K562 (cell line): ENCODE results near the gene CPSF4L. TPM values are rescaled to one million over a fixed set of nuclear protein-coding genes. Genes with fewer than 3 reads are reported as not detected.

Experiments used
- AFF1 ChIP-seq, 2 experiments: fragments of 450-650 bp; IDR thresholded peaks; 2 replicates each; pipeline ENCODE4 v1.6.1; 2018; ENCODE audit warnings: mild to moderate bottlenecking in 2 of 2, low read depth in 1 of 2; ENCODE audit not compliant: partially characterized antibody in 2 of 2
- ATF3 ChIP-seq, 2 experiments: fragments of 450-650 bp in 1 of 2; sonication (generic) in 1 of 2; formaldehyde crosslinking in 1 of 2; IDR thresholded peaks in 1 of 2; conservative IDR thresholded peaks in 1 of 2; 2 replicates each; pipeline versions ENCODE4 v1.6.1 to v1.8.1; 2016 to 2023; ENCODE audit warnings: mild to moderate bottlenecking in 2 of 2, moderate library complexity in 2 of 2, inconsistent platforms in 1 of 2, missing genetic modification reagents in 1 of 2
- HDAC6 ChIP-seq: IDR thresholded peaks from 2 replicates; pipeline ENCODE4 v1.6.1; 2012; ENCODE audit warnings: low read depth, mild to moderate bottlenecking, control low read depth, inconsistent platforms, low read length, moderate library complexity
- KAT2B ChIP-seq: IDR thresholded peaks from one replicate; pipeline ENCODE4 v1.6.1; 2012; ENCODE audit warnings: low read depth, mild to moderate bottlenecking, control low read depth, inconsistent platforms, low read length, moderate library complexity
- KAT7 ChIP-seq: sonication (generic); formaldehyde crosslinking; IDR thresholded peaks from 2 replicates; pipeline ENCODE4 v1.8.0; 2022; ENCODE audit warnings: missing genetic modification reagents, mild to moderate bottlenecking, borderline replicate concordance
- PATZ1 ChIP-seq: fragments of 250-450 bp; sonication (Bioruptor Pico); IDR thresholded peaks from 2 replicates; pipeline ENCODE4 v1.5.0; 2020; ENCODE audit warnings: mild to moderate bottlenecking, borderline replicate concordance
- PRMT5 ChIP-seq: sonication (generic); formaldehyde crosslinking; IDR thresholded peaks from 2 replicates; pipeline ENCODE4 v1.5.0; 2020; ENCODE audit warnings: missing genetic modification reagents
- PTRF ChIP-seq: fragments of 450-650 bp; IDR thresholded peaks from 2 replicates; pipeline ENCODE4 v1.6.1; 2016; ENCODE audit warnings: mild to moderate bottlenecking, missing genetic modification characterization, missing compliant biosample characterization
- SNAPC5 ChIP-seq: fragments of 250-450 bp; sonication (Bioruptor Pico); IDR thresholded peaks from 2 replicates; pipeline ENCODE4 v1.8.0; 2021; ENCODE audit warnings: moderate library complexity, mild to moderate bottlenecking, inconsistent platforms
- TAF9B ChIP-seq: fragments of 450-650 bp; IDR thresholded peaks from 2 replicates; pipeline ENCODE4 v1.6.1; 2018; ENCODE audit warnings: mild to moderate bottlenecking; ENCODE audit not compliant: partially characterized antibody
- TFE3 ChIP-seq: fragments of 450-650 bp; formaldehyde crosslinking; IDR thresholded peaks from 2 replicates; pipeline ENCODE4 v1.4.0; 2020; ENCODE audit warnings: mild to moderate bottlenecking, mixed read lengths
- ZC3H8 ChIP-seq: fragments of 450-650 bp; IDR thresholded peaks from 2 replicates; pipeline ENCODE4 v1.6.1; 2017
- ZFX ChIP-seq: sonication (generic); formaldehyde crosslinking; IDR thresholded peaks from 2 replicates; pipeline ENCODE4 v1.8.0; 2022; ENCODE audit warnings: mild to moderate bottlenecking, missing genetic modification reagents, moderate library complexity
- ZNF133 ChIP-seq: fragments of 250-450 bp; sonication (Bioruptor Pico); IDR thresholded peaks from 2 replicates; pipeline ENCODE4 v1.4.0; 2020; ENCODE audit warnings: mild to moderate bottlenecking
- ZNF174 ChIP-seq: fragments of 250-450 bp; sonication (Bioruptor Pico); IDR thresholded peaks from 2 replicates; pipeline ENCODE4 v1.4.0; 2020; ENCODE audit warnings: mild to moderate bottlenecking
- ZNF277 ChIP-seq: fragments of 250-450 bp; sonication (Bioruptor Pico); IDR thresholded peaks from 2 replicates; pipeline ENCODE4 v1.8.0; 2022; ENCODE audit warnings: inconsistent platforms, mild to moderate bottlenecking, moderate library complexity, borderline replicate concordance
- ZNF583 ChIP-seq: fragments of 250-450 bp; sonication (Bioruptor Pico); IDR thresholded peaks from 2 replicates; pipeline ENCODE4 v1.4.0; 2020
- ZNF764 ChIP-seq: fragments of 250-450 bp; sonication (Bioruptor Pico); IDR thresholded peaks from 2 replicates; pipeline ENCODE4 v1.4.0; 2020; ENCODE audit warnings: low read depth, mild to moderate bottlenecking, moderate library complexity
- polyA plus RNA-seq, 8 experiments: library from polyadenylated mRNA; depleted of rRNA in 4 of 8; stranded (reverse) in 5 of 8; unstranded in 3 of 8; fragments of >200 nt; fragmentation: Nextera tagmentation in 2 of 8; fragmentation: Illumina TruSeq in 1 of 8; extraction: Ambion mirVana in 2 of 8; extraction: Trizol in 1 of 8; gene quantifications; 2 replicates each; pipeline versions ENCODE4 v1.2.1 to v1.2.3, GENCODE V29; 2011 to 2014; ENCODE audit warnings: inconsistent platforms in 1 of 8, missing spikeins in 1 of 8
- total RNA-seq, 7 experiments: library from RNA; depleted of rRNA in 6 of 7; stranded (reverse); fragments of >200 nt in 6 of 7; fragmentation: Illumina TruSeq in 2 of 7; extraction: Trizol in 2 of 7; gene quantifications; 2 replicates each; pipeline versions ENCODE4 v1.2.1 to v1.2.3, GENCODE V29; 2011 to 2021; ENCODE audit warnings: low replicate concordance in 1 of 7

The CPSF4L gene
- total and polyA plus RNA-seq, 9 of the 15 experiments (the other 6 are each of a cell fraction or from before 2014, with no cell fraction given) = not detected

- no peak for TF ChIP-seq PATZ1 (CRISPR knock-in tag)
- TF ChIP-seq TAF9B = peak; percentile 100
- TF ChIP-seq HDAC6 = no peak
- TF ChIP-seq KAT2B = no peak
- TF ChIP-seq PTRF = no peak
- no peak for TF ChIP-seq ZNF277 (CRISPR knock-in tag)
- TF ChIP-seq ZC3H8 = no peak
- no peak for TF ChIP-seq ZNF764
- no peak for TF ChIP-seq SNAPC5 (CRISPR knock-in tag)
- no peak for TF ChIP-seq ZNF174 (CRISPR knock-in tag)
- no peak for TF ChIP-seq ZNF583 (CRISPR knock-in tag)
- TF ChIP-seq KAT7 (CRISPR knock-in tag) = no peak
- TF ChIP-seq AFF1 (IDR thresholded peaks at IDR 0.05; ENCODE audit: low read depth in 1 of 2, partially characterized antibody in 2 of 2) = no peak
- TF ChIP-seq ZFX (CRISPR knock-in tag) = no peak
- no peak for TF ChIP-seq TFE3 (CRISPR knock-in tag)
- TF ChIP-seq ATF3 (IDR thresholded peaks at IDR 0.05) = peak; percentile 80
- TF ChIP-seq ATF3 (CRISPR knock-in tag; conservative IDR thresholded peaks at IDR 0.05) = no peak; the same call in 1 of the 2 replicates
- TF ChIP-seq PRMT5 (CRISPR knock-in tag) = no peak
- TF ChIP-seq ZNF133 (CRISPR knock-in tag) = no peak
These were observed 32.9 kb downstream of the CPSF4L start (continued) for GRCh38 chr17:73228748-73229236.
